ENCODE measurements around the gene TEKT3. TPM values are rescaled to one million over a fixed set of nuclear protein-coding genes. Genes with fewer than 3 reads are reported as not detected.

Gene TEKT3
- total RNA-seq, 4 donors from 2014 or later = 0.51 to 3.3 (median 0.89) TPM

DNA sequence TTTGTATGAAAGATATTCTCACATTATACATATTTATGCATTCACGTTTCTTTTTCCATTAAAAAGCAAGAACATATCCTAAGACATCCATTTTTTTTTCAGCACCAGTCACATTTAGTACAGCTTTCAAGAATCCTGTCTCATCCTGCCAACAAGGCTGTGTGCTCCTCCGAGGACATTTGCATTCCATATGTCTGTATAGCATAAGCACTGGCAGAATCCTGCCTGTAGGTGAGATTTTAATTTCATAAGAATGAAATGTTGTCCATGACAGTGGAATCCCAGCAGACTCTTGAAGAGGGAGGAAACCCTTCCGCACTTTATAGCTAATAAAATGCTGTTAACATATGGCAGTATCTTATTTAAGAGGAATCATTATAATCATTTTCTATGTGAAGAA is 73.4 kb downstream of the TEKT3 start:
- no peak for TF ChIP-seq CTCF (IDR thresholded peaks at IDR 0.05; ENCODE audit: low read depth)

GRCh38 chr17:15266325-15267125 is 74.9 kb downstream of the TEKT3 start:
- no peak for TF ChIP-seq CTCF (IDR thresholded peaks at IDR 0.05; ENCODE audit: low read depth)

DNA sequence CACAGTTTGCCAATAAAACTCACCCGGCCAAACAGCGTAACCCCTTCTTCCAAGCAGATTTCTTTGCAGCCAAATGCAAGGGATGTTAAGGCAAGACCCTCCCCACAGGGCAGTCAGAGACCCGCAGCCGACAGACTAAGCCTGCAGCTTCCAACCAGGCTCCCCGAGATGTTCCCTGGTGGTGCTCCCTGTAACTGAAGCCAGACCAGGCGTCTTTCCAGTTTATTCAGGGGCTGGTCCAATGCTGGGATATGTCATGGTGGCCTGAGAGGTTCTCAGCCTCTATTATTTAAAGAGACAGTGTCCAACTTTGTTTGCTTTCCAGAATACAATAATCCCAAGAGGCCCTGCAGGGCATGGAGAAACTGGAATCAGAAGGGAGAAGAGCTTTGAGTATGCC is 76.3 kb downstream of the TEKT3 start, which contains the start of gene PMP22:
Gene PMP22, minus strand, starts transcription at position 196 of the 400 bp plus-strand sequence. CDS start 4,599 bp downstream, outside the sequence.
- no peak for TF ChIP-seq CTCF (IDR thresholded peaks at IDR 0.05; ENCODE audit: low read depth)

GRCh38 chr17:15264542-15264941 is 76.9 kb downstream of the TEKT3 start:
- no peak for TF ChIP-seq CTCF (IDR thresholded peaks at IDR 0.05; ENCODE audit: low read depth)

GRCh38 chr17:15263680-15264079 is 77.7 kb downstream of the TEKT3 start:
- no peak for TF ChIP-seq CTCF (IDR thresholded peaks at IDR 0.05; ENCODE audit: low read depth)

DNA sequence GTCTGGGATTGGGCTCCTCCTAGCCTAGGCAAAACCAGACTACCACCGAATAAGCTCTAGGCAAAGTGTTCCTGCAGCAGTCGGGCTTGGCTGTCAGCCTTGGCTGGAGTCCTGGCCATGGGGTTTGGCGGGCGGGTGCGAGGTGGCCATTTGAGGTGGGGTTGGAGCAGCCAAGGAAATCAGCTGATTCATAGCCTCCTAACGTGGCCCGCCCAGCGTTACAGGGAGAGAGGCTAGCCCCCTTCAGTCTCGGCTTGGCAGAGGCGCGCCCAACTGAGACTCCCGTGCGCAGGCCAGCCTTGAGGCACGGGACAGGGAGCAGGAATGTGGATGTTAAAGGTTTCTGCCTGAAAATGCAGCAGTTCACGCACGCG is 78.2 kb downstream of the TEKT3 start:
- TF ChIP-seq CTCF (IDR thresholded peaks at IDR 0.05; ENCODE audit: low read depth) = no peak

GRCh38 chr17:15262291-15263205 is 78.8 kb downstream of the TEKT3 start:
- no peak for TF ChIP-seq CTCF (IDR thresholded peaks at IDR 0.05; ENCODE audit: low read depth)

Measured in subcutaneous adipose tissue (tissue), 4 donors.